ENCODE measurements around the gene IKZF1.

DNA sequence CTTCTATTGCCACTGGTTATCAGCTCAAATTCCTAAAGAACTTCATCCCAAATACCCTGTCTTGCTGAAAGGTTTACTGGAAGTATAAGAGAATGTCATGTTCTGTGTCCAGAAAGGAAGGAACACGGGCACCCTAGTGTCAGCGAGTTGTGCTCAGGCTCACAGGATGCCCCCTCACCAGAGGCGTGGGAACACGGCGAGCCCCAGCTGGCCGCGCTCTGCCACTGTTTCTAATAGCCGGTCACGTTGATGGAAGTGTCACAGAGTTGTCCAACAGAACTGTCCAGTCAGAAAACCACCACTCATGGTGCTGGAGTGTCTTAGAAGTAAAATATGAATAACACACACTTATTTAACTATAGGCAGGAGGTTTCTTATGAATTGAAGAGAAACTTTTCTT lies 72.8 kb downstream of the IKZF1 start:
- no peak for TF ChIP-seq EZH2 (IDR thresholded peaks at IDR 0.05; ENCODE audit: borderline replicate concordance, low read length)
- TF ChIP-seq, protein P1, sequence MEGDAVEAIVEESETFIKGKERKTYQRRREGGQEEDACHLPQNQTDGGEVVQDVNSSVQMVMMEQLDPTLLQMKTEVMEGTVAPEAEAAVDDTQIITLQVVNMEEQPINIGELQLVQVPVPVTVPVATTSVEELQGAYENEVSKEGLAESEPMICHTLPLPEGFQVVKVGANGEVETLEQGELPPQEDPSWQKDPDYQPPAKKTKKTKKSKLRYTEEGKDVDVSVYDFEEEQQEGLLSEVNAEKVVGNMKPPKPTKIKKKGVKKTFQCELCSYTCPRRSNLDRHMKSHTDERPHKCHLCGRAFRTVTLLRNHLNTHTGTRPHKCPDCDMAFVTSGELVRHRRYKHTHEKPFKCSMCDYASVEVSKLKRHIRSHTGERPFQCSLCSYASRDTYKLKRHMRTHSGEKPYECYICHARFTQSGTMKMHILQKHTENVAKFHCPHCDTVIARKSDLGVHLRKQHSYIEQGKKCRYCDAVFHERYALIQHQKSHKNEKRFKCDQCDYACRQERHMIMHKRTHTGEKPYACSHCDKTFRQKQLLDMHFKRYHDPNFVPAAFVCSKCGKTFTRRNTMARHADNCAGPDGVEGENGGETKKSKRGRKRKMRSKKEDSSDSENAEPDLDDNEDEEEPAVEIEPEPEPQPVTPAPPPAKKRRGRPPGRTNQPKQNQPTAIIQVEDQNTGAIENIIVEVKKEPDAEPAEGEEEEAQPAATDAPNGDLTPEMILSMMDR (conservative IDR thresholded peaks at IDR 0.05 in 1 of 2, IDR thresholded peaks at IDR 0.05 in 1 of 2; ENCODE audit: extremely low read depth in 1 of 2, insufficient read depth in 1 of 2, low read depth in 1 of 2, low read length in 2 of 2): no peak
